Osteocyte (in vitro differentiated cells): ENCODE measurements around the gene STRA6. TPM values are rescaled to one million over a fixed set of nuclear protein-coding genes. Genes with fewer than 3 reads are reported as not detected.

ENCODE experiments used
- DNase-seq: peaks from one replicate; pipeline ENCODE4 v3.0.0; 2021; ENCODE audit warnings: mixed read lengths; ENCODE audit not compliant: unreplicated experiment; ENCODE audit errors: extremely low spot score
- H3K27ac Mint-ChIP-seq: one replicate; pipeline ENCODE4 v1.8.0; 2021; ENCODE audit warnings: mild to moderate bottlenecking, mixed read lengths; ENCODE audit not compliant: unreplicated experiment
- H3K27me3 Mint-ChIP-seq: one replicate; pipeline ENCODE4 v1.8.0; 2021; ENCODE audit warnings: mixed read lengths; ENCODE audit not compliant: unreplicated experiment
- H3K36me3 Mint-ChIP-seq: one replicate; pipeline ENCODE4 v1.8.0; 2021; ENCODE audit warnings: mixed read lengths; ENCODE audit not compliant: unreplicated experiment
- H3K4me1 Mint-ChIP-seq: one replicate; pipeline ENCODE4 v1.8.0; 2021; ENCODE audit warnings: mixed read lengths; ENCODE audit not compliant: unreplicated experiment
- H3K4me3 Mint-ChIP-seq: one replicate; pipeline ENCODE4 v1.8.0; 2021; ENCODE audit warnings: mild to moderate bottlenecking, moderate library complexity, mixed read lengths; ENCODE audit not compliant: unreplicated experiment
- H3K9me3 Mint-ChIP-seq: one replicate; pipeline ENCODE4 v1.8.0; 2021; ENCODE audit warnings: mixed read lengths; ENCODE audit not compliant: unreplicated experiment
- CTCF ChIP-seq: fragments of 200-600 bp; sonication (generic); IDR thresholded peaks from 2 replicates; pipeline ENCODE4 v1.5.0; 2021; ENCODE audit warnings: antibody characterized with exemption, mild to moderate bottlenecking, moderate library complexity
- total RNA-seq: library from RNA; stranded (reverse); gene quantifications from 2 replicates; pipeline ENCODE4 v1.2.1, GENCODE V29; 2021

Gene STRA6
- total RNA-seq, 1 donor from 2014 or later = 25.8 TPM

GRCh38 chr15:74240002-74240568, 37.5 kb upstream of the STRA6 start:
- Mint-ChIP-seq H3K4me3 (no peak overlapping the region), H3K4me1 (peaks cover 58% of the 10 kb centered on the region), H3K36me3 (no peaks in the 10 kb centered on the region), H3K27me3 (no peaks in the 10 kb centered on the region), H3K27ac (peak overlapping the region; percentile 64), H3K9me3 (no peaks in the 10 kb centered on the region)
- DNase-seq = peak; percentile 94
- peak; percentile 58 for TF ChIP-seq CTCF

- H3K36me3 Mint-ChIP-seq = no peaks in the 10 kb centered on the region
- peaks cover 57% of the 10 kb centered on the region for H3K4me1 Mint-ChIP-seq
- no peaks in the 10 kb centered on the region for H3K27me3 Mint-ChIP-seq
- no peak overlapping the region for H3K4me3 Mint-ChIP-seq
- no peak for DNase-seq
- no peaks in the 10 kb centered on the region for H3K9me3 Mint-ChIP-seq
- peak overlapping the region; percentile 64 for H3K27ac Mint-ChIP-seq
- no peak for TF ChIP-seq CTCF
Measured at GRCh38 chr15:74239051-74239705, 36.6 kb upstream of the STRA6 start.

GRCh38 chr15:74235962-74236361, 33.4 kb upstream of the STRA6 start, which contains the start of gene CCDC33:
Gene CCDC33, plus strand, starts transcription at chr15:74236326. Its CDS starts 394 bp downstream, at chr15:74236720.
- Mint-ChIP-seq H3K27me3 (peaks cover 3% of the 10 kb centered on the region), H3K36me3 (no peaks in the 10 kb centered on the region), H3K4me1 (peaks cover 43% of the 10 kb centered on the region), H3K27ac (no peak within 1 kb of the TSS), H3K9me3 (no peaks in the 10 kb centered on the region), H3K4me3 (no peak within 1 kb of the TSS)
- DNase-seq = no peak
- TF ChIP-seq CTCF = no peak

GRCh38 chr15:74234598-74234875, 31.9 kb upstream of the STRA6 start:
- Mint-ChIP-seq H3K4me3 (no peak overlapping the region), H3K27ac (no peak overlapping the region), H3K4me1 (peaks cover 29% of the 10 kb centered on the region), H3K36me3 (no peaks in the 10 kb centered on the region), H3K27me3 (peaks cover 3% of the 10 kb centered on the region), H3K9me3 (no peaks in the 10 kb centered on the region)
- no peak for DNase-seq
- no peak for TF ChIP-seq CTCF

- H3K36me3 Mint-ChIP-seq = no peaks in the 10 kb centered on the region
- TF ChIP-seq CTCF = no peak
- no peak for DNase-seq
- H3K9me3 Mint-ChIP-seq = no peaks in the 10 kb centered on the region
- no peak overlapping the region for H3K27ac Mint-ChIP-seq
- no peak overlapping the region for H3K4me3 Mint-ChIP-seq
- peaks cover 25% of the 10 kb centered on the region for H3K4me1 Mint-ChIP-seq
- peaks cover 3% of the 10 kb centered on the region for H3K27me3 Mint-ChIP-seq
Measured at GRCh38 chr15:74233851-74234597, 31.4 kb upstream of the STRA6 start.
